SHP77 (cell line): ENCODE results near the gene GUCY1A1.

Experiments
- DNase-seq, 2 experiments: peaks; one replicate each; lab custom pipeline; 2025; lab: John Stamatoyannopoulos, UW

GUCY1A1 gene

DNA sequence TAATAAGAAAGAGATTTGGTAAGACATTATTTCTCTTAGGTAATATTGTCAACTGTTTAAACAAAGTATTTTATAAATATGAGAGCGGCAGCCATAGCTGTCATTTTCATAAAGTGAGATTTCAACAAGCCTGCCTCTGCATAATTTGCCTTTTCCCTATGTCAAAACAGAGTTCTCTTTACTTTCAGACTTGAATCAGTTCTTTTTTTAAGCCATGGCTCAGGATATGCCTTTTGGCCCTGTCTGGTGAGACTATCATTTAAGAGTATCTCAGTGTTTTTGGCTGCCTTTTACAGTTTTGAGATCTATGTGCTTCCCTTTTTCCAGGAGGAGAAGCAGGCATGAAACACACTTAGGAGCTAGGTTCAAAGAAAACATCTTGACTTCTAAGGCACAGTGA is 7.5 kb upstream of the GUCY1A1 start:
- DNase-seq = no peak

DNA sequence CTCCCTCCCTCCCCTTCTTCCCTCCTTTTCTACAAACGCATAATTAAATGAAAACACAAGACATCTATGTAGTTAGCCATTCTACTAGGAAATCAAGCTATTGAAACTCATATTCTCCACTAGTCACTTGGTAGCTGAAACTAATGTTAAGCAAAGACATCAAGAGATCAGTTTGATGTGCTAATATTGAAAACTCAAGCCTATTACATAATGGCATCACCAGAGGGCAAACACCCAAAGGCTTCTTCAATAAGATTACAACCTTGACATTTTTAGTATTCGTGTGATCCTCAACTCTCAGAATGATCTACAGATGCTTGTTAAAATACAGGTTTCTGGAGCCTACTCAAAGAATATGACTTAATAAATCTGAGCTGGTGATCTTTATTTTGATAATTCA is 6.2 kb upstream of the GUCY1A1 start:
- DNase-seq = no peak

DNA sequence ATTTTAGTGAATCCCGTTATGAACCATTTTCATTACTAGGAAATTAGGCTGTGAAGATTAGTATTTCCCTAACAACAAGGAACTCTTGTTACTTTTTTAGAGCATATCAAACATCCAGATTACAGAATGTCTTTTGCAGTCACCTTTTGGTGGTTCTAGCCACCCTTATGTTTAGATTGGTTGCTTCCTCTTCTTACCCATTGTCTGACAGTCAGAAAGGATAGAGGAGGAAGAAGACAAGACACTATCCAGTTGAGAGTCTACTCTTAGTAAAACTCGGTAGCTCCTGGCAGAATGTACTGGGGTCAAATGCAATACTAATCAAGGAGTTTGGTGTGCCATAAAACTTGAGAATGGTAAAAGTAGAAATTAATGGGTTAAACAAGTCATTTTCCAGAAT is 1.6 kb upstream of the GUCY1A1 start:
- no peak for DNase-seq

DNA sequence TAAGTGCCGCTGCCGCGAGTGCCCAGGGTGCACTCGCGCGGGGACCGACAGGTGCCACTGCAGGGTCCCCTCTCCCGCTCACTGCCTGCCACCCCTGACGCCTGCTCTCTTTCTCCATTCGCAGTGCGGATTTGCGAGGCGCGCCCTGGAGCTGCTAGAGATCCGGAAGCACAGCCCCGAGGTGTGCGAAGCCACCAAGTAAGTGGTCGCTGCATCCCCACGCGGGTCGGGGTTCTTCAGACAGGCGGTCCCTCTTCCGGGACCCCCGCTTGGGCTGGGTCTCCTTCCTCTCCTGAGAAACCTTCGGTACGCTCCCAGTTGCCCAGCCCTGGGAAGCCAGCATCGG is 547 bp downstream of the GUCY1A1 start:
- DNase-seq = peak in 1 of 2 experiments; percentile 24

DNA sequence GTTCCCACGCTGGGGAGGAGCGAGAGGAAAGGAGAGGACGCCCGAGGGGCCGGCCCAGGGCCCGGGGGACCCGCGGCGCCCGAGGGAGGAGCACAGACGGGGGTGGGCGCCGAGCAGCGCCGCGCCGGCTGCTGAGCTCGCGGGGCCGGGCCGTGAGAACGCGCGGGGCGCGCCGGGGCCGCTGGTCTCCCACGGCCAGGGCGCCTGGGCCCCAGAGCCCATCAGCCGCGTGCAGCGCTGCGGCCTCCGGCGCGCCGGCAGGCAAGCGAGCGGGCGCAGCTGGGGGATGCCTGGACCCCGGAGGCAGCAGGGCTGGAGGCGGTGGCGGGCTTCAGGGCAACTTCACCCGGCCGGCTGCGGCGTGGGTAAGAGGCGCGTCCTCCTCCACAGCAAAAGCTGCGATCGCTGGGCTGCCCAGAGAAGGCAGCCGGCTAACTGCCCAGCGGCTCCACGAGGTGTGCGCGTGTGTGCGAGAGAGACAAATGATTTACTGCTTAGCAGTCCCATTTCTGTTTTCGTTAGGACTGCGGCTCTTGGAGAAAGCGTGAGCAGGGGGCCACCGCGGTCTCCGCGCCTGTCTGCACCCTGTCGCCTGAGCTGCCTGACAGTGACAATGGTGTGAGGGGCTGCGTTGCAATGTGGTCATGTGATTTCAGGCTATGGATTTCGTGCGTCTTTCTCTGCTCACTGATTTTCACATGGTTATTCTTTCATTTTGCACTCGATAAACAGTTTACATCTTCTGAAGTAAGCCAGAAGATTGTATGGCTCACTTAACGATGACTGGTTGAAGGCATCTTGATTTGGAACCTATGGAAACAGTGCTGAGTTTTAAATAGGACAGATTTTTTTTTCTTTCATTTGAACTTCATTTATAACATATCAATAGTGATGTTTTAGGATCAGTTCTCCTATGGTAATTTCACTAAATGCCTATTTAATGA is 1.2 kb downstream of the GUCY1A1 start:
- DNase-seq = peak; percentile 24 to 37

DNA sequence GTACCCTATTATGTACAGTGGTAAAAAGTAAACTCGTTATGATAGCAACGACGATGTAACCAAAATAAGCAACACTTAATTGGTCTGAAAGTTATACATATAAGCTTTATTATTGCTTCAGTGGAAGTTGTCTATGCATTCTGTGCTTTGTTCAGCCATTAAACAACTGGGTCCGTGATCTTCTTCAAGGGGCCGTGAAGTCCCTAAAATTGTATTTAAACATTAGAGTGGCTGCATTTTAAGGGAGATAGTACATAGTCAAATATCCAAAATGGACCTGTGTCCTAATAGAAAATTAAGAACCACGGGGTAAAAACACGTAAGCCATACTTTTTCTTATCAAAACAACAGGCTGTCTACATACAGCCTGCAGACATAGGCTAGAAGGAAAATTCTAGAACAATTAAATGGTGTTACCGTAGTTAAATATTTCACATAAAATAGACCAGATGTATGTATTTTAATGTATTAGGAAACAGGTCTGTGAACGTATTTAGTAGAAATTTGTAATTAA is 2.1 kb downstream of the GUCY1A1 start:
- DNase-seq = no peak

DNA sequence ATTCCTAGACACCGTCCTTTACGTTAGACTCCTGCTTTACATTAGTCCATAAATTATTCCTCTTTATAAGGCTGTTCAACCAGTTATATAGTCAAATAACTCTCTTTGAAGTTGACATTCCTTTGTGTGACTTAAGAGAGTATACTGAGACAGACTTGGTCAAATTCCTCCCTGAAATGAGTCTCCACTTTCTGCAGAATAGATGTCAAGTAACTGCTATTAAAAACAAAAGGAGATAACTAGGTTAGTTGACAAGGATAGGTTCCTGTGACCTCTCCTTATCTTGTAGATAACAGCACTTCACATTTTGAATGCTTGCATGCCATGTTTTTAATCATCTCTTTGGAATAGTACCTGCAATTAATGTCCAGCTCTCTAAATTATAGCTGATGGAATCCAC is 5.7 kb downstream of the GUCY1A1 start:
- no peak for DNase-seq

DNA sequence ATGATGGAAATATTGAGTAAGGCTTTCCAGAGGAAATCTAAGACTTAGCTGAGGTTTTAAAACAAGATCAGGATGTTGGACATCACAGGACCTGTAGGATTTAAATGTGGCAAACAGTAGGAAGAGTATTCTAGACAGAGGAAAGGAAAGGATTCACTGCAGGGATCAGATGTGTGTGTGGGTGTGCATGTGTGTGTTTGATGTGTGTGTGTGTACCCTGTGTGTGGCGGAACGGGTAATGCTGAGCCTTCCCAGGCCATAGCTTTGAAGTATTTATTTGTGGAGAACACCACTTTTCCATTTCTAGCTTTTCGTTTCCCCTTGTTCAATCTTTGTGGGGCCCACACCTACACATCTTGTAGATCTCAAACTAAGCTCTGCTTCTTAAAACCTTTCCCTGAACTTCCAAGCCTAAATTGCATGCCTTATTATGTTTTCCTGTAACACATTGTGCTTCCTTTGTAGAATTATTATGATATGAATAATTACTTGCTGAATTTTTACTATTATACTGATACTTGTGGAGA is 6.9 kb downstream of the GUCY1A1 start:
- DNase-seq = no peak

DNA sequence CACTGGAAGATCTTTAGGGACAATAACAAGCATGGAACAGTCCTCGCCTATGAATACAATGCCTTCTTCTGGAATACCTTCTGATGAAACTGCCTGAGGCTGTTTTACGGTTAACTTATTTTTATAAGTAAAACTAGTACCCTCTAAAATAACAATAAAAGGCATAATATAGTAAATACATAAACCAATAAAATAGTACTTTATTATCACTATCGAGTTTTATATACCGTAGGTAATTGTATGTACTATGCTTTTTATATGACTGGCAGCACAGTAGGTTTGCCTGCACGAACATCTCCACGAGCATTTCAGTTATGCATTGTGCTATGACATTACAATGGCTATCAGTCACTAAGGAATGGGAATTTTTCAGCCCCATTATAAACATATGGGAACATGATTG is 8.0 kb downstream of the GUCY1A1 start:
- no peak for DNase-seq

DNA sequence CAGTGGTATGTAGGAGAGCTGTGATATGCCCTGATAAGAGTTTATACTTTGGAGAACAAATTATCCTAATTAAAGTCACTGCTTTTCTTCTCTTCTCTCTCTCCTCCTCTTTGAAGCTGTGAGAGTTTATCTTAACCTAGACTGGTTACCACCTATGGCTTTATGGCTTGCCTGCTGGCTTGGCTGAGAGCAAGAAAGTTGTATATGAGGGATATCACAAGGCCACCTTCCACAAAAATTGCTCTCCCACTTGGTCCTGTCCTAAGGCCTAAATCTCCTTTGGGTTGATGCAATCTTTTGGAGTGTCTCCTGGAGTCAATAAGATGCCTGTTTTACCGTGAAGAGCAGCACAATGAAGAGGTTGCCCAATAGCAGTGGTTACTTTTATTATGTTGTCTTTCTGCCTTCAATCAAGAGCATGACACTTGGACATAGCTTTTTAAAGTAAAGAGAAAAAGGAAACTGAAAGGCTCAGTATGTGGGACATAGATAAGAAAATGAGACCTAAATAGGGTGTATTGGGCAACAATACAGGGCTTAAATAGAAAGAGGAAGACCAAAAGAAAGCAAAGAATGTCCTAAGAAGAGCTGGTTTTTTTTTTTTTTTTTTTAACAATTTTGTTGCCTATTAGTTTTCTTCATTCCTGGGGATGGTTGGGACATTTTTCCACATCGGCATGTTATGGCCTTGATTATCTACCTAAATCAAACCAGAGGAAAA is 9.2 kb downstream of the GUCY1A1 start:
- DNase-seq = no peak

DNA sequence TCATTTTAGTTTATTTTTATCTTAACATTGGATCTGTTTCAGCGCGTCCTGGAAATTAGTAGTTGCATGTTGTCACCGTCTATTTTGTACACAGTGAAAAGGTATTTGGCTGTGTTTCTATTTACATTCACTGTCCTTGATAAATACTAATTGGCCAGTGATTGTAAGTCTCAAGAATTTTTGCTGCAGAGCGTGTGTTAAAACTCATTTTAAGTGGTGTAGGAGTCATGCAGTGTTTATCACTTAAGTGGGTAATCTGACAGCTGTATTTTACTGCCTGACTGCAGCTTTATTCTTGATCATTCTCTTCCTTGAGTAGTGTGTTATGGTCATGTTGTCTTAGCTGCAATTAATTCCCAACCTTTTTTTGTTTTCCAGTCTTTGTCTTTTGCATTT is 9.8 kb downstream of the GUCY1A1 start:
- DNase-seq = no peak

DNA sequence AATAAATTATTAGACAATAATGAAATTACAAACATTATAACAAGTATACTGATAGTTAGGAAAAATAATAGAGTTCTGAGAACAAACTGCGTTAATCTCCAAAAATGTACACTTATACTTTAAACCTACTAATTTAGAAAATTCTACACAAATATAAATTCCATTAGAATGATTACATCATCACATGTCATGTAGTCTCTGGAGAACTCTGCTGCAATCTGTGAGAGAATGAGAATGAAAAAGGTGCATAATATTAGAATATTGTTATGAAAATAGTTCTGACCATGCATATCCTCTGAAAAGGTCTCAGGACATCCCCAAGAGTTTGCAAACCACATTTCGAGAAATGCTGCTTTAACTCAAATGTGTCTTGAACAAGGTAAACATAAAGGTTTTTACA is 11.4 kb downstream of the GUCY1A1 start:
- no peak for DNase-seq

DNA sequence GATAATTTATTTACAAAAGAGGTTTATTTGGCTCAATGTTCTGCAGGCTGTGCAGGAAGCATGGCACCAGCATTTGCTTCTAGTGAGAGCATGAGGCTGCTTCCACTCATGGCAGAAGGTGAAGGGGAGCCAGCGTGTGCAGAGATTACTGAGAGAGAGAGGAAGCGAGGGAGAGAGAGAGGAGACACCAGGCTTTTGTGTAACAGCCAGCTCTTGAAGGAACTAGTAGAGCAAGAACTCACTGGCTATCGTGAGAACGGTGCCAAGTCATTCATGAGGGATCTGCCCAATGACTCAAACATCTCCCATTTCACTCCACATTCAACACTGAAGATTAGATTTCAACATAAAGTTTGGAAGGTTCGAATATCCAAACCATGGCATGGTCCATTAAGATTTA is 12.7 kb downstream of the GUCY1A1 start:
- no peak for DNase-seq

DNA sequence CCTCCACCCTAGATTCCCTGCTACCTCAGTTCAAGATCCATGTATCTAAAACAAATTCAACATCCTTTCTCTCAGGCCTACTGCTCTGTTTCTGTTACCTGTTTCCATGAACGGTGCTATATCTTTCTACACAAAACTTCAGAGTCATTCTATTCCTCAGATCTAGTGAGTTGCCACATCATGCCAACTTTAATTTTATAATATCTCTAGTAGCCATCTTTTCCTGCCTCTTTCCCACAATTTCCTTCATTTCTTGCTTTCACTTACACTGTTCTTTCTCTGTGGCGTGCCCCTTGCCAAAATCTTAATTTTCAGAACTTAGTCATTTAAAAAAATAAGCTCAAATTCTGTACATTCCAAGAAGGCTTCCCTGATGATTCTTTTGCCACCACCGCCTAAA is 15.2 kb downstream of the GUCY1A1 start:
- DNase-seq = no peak

DNA sequence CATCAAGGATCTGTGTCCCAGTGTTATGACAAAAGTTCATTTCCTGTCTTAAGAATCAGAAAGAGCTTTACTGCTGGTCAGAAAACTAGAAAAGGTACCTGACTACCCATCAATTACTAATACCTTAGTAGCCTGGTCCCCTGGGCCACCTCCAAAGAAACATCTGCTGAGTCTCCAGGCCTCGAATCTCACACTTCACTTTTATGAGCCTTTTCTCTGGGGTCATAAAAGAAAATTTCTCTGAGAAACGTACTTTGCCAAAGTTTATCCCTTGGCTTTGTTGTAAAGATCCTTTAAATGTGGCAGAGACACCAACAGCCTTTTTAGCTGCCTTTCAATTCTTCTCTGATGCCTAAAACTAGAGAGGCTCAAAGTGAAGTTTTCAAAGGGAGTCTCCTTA is 17.8 kb downstream of the GUCY1A1 start:
- no peak for DNase-seq

DNA sequence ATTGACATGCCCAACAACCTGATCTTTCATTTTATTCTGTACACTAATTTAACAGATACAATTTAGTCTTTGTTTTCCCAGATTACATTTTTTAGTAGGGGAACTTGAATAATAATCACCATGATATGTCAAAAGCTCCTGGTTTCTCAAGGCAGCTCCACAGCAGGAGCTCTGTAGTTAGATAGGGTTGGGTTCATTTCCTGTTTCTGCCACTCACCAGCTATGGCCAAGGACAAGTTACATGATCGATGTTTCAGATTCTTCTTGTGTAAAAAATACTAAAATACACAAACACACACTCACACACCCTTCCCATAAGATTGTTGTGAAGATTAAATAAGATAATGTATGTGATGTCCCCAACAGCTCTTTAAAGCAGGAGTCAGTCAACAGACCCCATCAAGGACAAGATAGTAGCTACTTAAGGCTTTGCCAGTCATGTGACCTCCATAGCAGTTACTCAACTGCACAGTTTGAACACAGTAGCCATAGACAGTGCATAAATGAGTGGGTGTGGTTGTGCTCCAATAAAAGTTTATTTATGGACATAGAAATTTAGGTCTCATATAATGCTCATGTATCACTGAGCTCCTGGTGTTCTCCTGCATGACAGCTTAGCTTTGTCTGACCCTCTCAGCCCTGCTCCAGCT is 18.4 kb downstream of the GUCY1A1 start:
- no peak for DNase-seq

DNA sequence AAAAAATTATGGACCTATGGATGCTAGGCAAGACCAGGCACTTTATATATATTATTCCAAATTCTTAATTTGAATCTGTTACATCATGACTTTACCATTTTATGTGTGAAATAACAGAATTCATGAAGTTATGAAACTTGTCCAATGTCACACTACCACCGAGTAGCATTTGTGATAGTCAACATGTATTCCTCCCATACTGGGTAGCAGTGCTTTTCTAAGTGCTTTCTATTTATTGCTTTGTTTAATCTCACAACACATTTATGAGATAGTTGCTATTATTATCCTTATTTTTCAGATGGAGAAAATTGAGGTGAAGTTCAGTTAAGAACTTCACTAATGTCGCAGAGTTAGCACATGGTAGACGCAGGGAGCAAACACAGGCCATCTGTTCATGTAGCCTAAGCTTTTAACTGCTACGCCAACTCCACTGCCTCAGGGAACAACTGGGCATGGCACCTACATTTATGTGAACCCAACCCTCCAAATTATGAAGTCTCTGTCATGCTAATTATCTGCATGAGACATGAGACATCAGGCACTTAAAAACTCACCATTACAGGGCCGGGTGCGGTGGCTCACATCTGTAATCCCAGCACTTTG is 20.8 kb downstream of the GUCY1A1 start:
- DNase-seq = no peak

DNA sequence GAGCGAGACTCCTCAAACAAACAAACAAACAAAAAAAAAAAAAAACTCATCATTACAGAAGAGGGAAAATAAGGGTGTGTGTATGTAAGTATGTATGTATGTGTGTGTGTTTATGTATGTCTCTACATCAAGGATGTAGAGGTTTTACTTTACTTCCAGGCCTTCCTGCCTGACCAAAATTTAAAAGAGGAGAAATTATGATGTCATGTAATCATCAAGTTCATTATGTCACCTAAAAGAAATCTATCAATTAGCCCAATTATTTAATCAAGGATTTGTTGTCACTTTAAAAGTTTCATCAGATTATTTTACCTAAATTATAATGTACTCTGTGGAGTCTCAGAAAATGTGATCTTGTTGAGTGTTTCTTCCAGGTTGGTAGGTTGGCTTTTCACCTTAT is 21.6 kb downstream of the GUCY1A1 start:
- DNase-seq = no peak

DNA sequence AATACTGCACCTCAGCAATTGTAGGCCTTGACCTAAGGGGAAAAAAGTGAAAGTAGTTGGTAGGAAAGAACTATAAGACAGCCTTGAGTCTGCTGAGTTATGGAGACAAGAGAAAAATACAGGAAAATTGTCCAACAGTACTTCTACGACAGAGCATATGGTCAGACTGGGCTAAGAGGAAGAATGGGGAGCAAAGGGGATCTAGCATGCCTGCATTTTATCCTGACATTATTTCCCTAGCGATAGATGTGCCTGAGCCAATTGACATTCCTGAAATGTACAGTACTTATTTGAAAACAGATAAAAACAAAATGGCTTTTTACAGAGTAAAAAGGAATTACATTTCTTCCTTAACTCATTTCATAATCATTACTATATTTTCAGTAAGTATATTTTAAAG is 22.2 kb downstream of the GUCY1A1 start:
- no peak for DNase-seq

DNA sequence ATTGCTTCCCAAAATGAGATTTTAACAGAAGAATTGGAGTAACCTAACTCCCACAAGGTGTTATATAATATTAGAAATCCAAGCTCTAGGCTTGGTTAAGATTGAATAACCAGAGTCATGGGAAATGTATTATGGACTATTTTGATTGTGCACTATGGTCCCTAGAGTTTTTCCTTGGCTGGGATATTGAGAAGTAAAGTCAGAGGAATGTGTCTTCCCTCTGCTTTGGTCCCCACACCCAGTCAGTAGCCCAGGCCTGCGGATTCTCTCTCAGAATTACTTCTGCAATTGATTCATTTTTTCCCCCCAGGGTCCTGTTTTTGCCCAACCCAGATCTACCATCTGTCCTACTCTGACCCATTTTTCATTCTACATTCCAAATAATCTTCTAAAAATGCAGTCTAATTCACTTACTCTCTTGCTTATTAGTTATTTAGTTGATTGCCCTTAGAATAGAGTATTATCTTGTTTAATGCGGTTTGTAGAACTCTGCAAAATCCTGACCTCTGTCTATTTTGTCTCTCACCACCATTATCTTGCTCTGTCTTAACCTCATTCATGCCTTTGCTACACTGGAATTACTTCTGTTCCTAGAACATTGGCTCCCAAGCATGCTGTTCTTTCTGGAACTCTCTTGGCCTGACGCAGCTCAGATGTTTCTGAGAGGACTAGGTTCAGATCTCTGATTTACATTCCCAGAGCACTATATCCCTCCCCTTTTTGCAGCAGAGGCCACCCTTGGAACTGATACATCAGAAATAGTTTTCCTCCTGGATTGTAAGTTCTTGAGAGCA is 23.6 kb downstream of the GUCY1A1 start:
- no peak for DNase-seq

DNA sequence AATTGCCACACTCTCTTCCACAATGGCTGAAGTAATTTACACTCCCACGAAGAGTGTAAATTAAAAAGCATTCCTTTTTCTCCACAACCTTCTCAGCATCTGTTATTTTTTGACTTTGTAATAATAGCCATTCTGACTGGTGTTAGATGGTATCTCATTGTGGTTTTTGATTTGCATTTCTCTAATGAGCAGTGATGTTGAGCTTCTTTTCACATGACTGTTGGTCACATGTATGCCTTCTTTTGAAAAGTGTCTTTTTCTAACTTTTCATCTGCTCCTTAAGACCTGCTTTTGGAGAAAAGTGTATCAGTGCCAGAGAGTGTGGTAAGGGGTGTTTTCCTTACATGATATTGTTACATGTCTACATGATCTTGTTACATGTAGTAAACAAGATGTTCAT is 25.7 kb downstream of the GUCY1A1 start:
- DNase-seq = no peak
